Measurements from ENCODE around the gene DIPK1C. TPM values are rescaled to one million over a fixed set of nuclear protein-coding genes. Genes with fewer than 3 reads are reported as not detected.

Gene DIPK1C
- total RNA-seq, 1 donor from 2014 or later: not detected

DNA sequence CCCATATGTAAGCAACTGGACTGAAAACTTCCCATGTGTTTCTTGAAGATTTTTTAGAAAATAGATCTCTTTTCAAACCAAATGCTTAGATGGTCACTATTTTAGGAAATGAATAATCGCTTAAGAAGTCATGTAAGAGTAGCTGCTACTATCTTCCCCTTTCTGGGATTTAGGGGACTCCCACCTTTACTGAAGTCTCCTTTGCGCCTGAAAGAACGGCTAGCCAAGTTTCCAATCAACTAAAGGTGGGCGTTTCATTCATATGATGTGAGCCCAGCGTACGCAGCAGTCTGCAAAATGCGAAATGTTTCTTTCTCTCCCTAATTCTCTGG lies 1.1 kb downstream of the DIPK1C start:
- Mint-ChIP-seq H3K4me1 (ENCODE audit: low read depth) (no peaks in the 10 kb centered on the region), H3K27ac (no peak overlapping the region), H3K9me3 (no peaks in the 10 kb centered on the region), H3K36me3 (ENCODE audit: low read depth) (no peaks in the 10 kb centered on the region), H3K4me3 (no peak overlapping the region), H3K27me3 (ENCODE audit: insufficient read depth) (peaks cover 52% of the 10 kb centered on the region)
- intact Hi-C loops (cut with micrococcal nuclease): loop anchor here (5.0 kb wide), 1 partner anchor 81 kb away; no protein-coding TSS in a partner anchor
- no peak for DNase-seq (ENCODE audit: low spot score)

DNA sequence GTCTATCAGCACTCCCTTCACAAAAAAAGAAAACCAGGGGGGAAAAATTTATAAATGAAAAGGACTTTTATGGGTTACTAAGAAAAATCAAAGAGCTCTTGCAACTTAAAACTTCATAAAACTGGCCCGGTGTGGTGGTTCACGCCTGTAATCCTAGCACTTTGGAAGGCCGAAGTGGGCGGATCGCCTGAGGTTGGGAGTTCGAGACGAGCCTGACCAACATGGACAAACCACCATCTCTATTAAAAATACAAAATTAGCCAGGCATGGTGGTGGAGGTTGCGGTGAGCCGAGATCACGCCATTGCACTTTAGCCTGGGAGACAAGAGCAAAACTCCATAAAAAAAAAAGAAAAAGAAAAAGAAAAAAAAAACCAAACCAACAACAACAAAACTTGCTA lies 1.7 kb downstream of the DIPK1C start:
- H3K36me3 Mint-ChIP-seq (ENCODE audit: low read depth): no peaks in the 10 kb centered on the region
- no peaks in the 10 kb centered on the region for H3K4me1 Mint-ChIP-seq (ENCODE audit: low read depth)
- H3K27me3 Mint-ChIP-seq (ENCODE audit: insufficient read depth): peaks cover 49% of the 10 kb centered on the region
- no peak overlapping the region for H3K4me3 Mint-ChIP-seq
- no peaks in the 10 kb centered on the region for H3K9me3 Mint-ChIP-seq
- H3K27ac Mint-ChIP-seq: no peak overlapping the region
- DNase-seq (ENCODE audit: low spot score): no peak
- intact Hi-C loops (cut with micrococcal nuclease): loop anchor here (2.0 to 5.0 kb wide), 2 partner anchors 37 to 82 kb away; no protein-coding TSS in a partner anchor

DNA sequence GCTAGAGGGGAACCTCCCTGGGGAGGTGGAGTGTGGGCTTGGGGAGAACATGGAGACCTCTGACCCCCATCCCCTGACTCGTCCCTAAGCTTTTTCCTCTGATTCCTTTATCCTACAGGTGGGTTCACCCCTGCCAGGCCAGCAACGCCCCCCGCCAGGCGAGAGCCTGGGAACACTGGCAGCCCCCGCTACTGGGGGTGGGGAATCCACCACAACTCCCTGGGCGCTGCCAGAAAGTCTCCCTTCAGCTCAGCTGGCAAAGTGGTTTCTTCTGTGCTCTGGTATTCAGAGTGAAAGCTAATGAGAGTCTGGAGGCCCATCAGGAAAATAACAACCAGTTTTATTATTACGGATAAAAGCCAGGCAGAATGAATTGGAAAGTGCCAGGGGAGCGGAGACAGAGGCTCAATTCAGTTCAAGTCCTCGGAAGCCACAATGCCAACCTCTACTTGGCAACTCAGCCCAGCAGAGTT lies 2.8 kb downstream of the DIPK1C start:
- Mint-ChIP-seq H3K4me3 (no peak overlapping the region), H3K9me3 (no peaks in the 10 kb centered on the region), H3K4me1 (ENCODE audit: low read depth) (no peaks in the 10 kb centered on the region), H3K27me3 (ENCODE audit: insufficient read depth) (peaks cover 47% of the 10 kb centered on the region), H3K27ac (no peak overlapping the region), H3K36me3 (ENCODE audit: low read depth) (no peaks in the 10 kb centered on the region)
- intact Hi-C loops (cut with micrococcal nuclease): loop anchor here (2.0 kb wide), 1 partner anchor 38 kb away; no protein-coding TSS in a partner anchor
- no peak for DNase-seq (ENCODE audit: low spot score)

DNA sequence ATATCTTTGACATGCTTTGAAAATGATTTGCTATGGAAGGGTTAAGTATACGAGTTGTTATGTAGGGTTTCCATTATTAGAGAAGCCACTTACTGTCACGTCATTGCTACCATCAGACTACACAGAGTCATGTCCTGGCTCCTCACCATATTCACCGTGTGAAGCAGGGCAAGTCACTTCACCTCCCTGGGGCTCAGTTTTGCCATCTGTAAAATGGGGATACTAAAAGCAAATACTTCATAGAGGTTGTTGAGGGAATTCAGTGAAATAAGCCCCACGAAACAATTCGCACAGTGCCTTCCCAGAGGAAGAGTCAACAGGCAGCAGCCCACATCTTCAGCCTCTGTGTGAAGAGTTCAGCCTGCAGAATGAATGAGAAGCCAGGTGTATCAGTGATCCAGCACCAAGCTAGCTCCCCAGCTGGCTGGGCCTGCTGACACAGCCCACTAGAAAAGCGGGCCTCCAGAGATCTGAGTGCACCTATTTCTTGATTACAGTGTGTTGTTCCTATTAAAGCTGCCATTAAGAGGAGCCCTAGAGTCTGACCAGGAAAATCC lies 3.4 kb downstream of the DIPK1C start:
- DNase-seq (ENCODE audit: low spot score): no peak
- intact Hi-C loops (cut with micrococcal nuclease): loop anchor here (2.0 kb wide), 1 partner anchor 39 kb away; no protein-coding TSS in a partner anchor
- Mint-ChIP-seq H3K27me3 (ENCODE audit: insufficient read depth) (peaks cover 44% of the 10 kb centered on the region), H3K36me3 (ENCODE audit: low read depth) (no peaks in the 10 kb centered on the region), H3K9me3 (no peaks in the 10 kb centered on the region), H3K4me3 (no peak overlapping the region), H3K4me1 (ENCODE audit: low read depth) (no peaks in the 10 kb centered on the region), H3K27ac (no peak overlapping the region)

DNA sequence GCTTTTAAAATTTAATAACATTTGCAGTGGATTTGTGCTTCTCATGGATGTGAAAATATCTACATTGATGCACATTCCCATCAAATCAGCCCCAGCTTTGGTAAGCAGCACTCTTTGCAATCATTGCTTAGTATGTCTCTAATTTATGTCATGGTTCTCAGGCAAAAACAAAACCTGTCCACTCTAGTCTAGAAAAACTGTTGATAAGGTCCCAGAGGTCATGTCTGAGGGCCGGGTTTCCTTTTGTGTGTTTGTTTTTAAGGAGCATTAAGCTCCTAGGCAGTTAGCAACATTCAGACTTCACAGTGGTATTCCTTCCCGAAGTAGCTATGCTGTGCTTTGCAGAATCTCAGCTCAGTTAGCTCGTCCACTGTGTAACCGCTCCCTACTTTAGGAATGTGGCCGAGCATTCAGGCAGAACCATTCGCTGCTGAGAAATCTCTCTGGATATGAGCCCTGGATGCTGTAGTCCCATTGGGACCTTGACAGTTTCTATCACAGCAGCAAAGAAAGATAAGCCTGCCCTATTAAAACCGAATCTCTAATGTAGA lies 4.0 kb downstream of the DIPK1C start:
- H3K4me3 Mint-ChIP-seq: no peak overlapping the region
- DNase-seq (ENCODE audit: low spot score): no peak
- intact Hi-C loops (cut with micrococcal nuclease): no loop called here

DNA sequence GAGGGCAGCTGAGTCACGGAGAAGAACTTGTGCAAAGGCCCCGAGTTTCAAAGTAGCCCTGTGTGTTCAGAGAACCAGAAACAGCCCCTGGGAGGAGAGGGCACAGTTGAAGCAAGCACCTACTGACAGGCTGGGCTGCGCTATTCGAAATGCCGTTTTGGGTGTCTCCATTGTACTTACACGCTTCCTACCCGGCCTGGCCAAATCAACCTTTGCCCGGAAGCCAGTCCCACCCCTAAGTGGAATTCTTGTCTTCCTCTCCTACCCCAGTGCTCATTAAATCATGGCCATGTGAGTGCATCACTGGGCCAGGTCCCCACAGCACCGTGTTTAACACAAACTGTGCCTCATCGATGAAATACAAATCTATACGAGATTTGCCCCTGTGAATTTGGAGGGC lies 6.0 kb downstream of the DIPK1C start:
- no peak for DNase-seq (ENCODE audit: low spot score)
- Mint-ChIP-seq H3K36me3 (ENCODE audit: low read depth) (no peaks in the 10 kb centered on the region), H3K27ac (no peak overlapping the region), H3K27me3 (ENCODE audit: insufficient read depth) (peaks cover 32% of the 10 kb centered on the region), H3K4me1 (ENCODE audit: low read depth) (no peaks in the 10 kb centered on the region), H3K9me3 (no peaks in the 10 kb centered on the region), H3K4me3 (no peak overlapping the region)
- intact Hi-C loops (cut with micrococcal nuclease): no loop called here

More for the DNA sequence above, 4.0 kb downstream of the DIPK1C start:
- H3K4me1 Mint-ChIP-seq (ENCODE audit: low read depth): no peaks in the 10 kb centered on the region
- no peaks in the 10 kb centered on the region for H3K9me3 Mint-ChIP-seq
- no peaks in the 10 kb centered on the region for H3K36me3 Mint-ChIP-seq (ENCODE audit: low read depth)
- no peak overlapping the region for H3K27ac Mint-ChIP-seq
- H3K27me3 Mint-ChIP-seq (ENCODE audit: insufficient read depth): peaks cover 39% of the 10 kb centered on the region

DNA sequence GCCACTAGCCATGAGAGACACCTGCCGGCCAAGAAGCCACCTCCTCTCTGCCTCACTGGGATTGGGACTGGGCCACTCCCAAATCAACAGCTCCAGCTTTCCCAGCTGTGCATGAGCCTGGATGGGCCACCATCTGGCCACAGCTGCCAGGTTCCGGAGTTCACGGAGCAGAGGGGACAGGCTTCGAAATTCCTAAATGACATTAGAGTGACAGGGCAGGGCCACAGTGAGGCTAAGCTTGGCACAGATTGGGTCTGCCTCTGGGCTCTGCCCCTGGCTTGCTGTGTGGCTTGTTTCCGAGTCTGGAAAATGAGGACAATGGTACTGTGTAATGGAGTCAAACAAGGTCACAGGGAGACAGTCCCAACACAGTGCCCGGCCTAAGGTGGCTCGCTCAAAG lies 6.5 kb downstream of the DIPK1C start:
- DNase-seq (ENCODE audit: low spot score): no peak
- no peaks in the 10 kb centered on the region for H3K36me3 Mint-ChIP-seq (ENCODE audit: low read depth)
- no peaks in the 10 kb centered on the region for H3K4me1 Mint-ChIP-seq (ENCODE audit: low read depth)
- H3K27ac Mint-ChIP-seq: no peak overlapping the region
- H3K27me3 Mint-ChIP-seq (ENCODE audit: insufficient read depth): peaks cover 28% of the 10 kb centered on the region
- intact Hi-C loops (cut with micrococcal nuclease): no loop called here
- H3K9me3 Mint-ChIP-seq: no peaks in the 10 kb centered on the region
- no peak overlapping the region for H3K4me3 Mint-ChIP-seq

DNA sequence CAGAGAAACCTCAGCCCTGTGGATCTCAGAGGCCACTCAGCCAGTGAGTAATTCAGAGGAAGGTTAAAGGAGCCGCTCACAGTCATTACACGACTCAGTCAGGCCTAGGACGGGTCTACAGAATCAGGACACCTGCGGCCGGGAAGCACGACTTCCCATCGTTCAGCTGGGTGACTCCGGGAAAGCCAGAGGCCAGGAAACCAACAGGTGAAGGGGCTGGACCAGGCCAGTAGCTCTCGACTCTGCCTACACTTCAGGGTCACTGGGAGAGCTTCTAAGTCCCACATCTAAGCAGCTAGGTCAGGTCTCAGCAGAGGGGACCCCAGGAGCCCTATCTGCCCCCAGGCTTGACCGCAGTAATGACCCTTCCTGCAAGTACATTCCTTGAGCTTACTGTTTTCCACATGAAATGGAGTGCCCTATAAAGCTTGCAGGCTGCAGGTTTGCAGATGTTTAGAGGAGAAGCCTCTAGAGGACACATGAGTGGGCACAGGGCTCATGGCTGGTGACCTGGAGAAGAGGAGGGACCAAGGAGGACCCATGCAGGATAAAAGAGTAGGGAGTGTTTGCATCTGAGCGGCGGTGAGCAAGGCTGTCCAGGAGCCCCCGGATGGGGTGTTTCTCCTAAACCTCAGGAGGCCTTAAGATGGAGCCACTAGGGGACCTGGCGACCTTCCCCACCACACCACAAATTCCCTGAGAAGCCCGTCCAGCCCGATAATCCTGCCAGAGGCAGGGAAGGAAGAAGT lies 9.5 kb downstream of the DIPK1C start:
- no peak for DNase-seq (ENCODE audit: low spot score)
- H3K27ac Mint-ChIP-seq: no peak overlapping the region
- intact Hi-C loops (cut with micrococcal nuclease): no loop called here
- no peak overlapping the region for H3K4me3 Mint-ChIP-seq
- no peaks in the 10 kb centered on the region for H3K9me3 Mint-ChIP-seq
- peaks cover 10% of the 10 kb centered on the region for H3K27me3 Mint-ChIP-seq (ENCODE audit: insufficient read depth)
- H3K4me1 Mint-ChIP-seq (ENCODE audit: low read depth): no peaks in the 10 kb centered on the region
- H3K36me3 Mint-ChIP-seq (ENCODE audit: low read depth): no peaks in the 10 kb centered on the region

DNA sequence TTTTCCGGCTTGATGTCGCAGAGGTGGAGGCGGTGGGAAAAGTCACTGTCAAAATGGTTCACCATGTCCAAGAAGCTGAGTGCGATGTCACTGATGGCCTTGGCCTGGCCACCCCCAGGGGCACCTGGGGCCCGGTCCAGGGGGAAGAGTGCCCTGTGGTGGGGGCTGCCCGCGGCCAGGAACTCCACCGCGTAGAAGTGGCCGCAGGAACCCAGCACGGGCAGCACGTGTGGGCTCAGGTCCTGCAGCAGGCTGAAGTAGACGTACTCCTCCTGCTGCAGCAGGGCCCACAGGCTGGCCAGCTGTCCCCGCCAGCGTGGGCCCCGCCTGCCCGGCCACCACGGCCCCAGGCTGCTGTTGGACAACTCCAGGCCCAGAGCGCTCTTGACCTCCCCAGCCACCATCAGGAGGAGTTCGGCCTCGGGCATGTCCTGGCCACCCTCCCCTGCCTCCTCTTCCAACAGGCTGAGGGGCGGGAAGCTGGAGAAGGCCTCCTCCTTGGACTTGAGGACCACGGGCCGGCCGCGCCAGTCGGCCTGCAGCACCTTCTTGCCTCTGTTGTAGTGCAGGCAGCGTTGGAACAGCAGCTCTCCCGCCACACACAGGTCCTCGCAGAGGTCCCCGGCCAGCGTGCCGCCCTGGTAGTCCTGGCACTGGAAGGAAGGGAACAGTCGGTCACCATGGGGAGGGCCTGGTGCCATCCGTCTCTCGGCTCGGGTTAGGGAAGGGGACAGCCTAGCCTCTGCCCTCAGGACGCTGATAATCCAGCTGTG lies 10.3 kb downstream of the DIPK1C start:
- Mint-ChIP-seq H3K4me1 (ENCODE audit: low read depth) (no peaks in the 10 kb centered on the region), H3K36me3 (ENCODE audit: low read depth) (no peaks in the 10 kb centered on the region), H3K27ac (no peak overlapping the region), H3K27me3 (ENCODE audit: insufficient read depth) (peaks cover 10% of the 10 kb centered on the region), H3K4me3 (no peak overlapping the region), H3K9me3 (no peaks in the 10 kb centered on the region)
- intact Hi-C loops (cut with micrococcal nuclease): no loop called here
- no peak for DNase-seq (ENCODE audit: low spot score)

DNA sequence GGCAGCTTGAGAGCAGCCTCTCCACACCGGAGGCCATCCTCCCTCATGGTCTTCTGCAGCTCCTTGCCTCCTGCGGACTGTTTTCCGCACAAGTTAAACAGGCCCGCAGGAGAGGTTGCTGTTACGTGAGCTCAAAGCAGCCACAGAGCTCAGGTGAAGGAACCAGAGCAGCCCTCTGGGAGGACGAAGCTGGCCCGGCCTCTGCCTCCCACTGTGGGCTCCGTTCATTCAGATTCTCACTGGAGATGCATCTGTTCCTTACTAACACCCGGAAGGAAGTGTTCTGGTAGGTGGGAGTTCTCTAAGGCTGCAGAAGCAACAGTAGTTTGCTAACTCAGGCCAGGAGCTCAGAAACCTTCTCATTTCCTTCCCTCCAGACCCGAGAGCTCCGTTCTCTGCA lies 10.9 kb downstream of the DIPK1C start:
- Mint-ChIP-seq H3K27ac (no peak overlapping the region), H3K4me3 (no peak overlapping the region), H3K9me3 (no peaks in the 10 kb centered on the region), H3K4me1 (ENCODE audit: low read depth) (no peaks in the 10 kb centered on the region), H3K27me3 (ENCODE audit: insufficient read depth) (peaks cover 8% of the 10 kb centered on the region), H3K36me3 (ENCODE audit: low read depth) (no peaks in the 10 kb centered on the region)
- intact Hi-C loops (cut with micrococcal nuclease): no loop called here
- no peak for DNase-seq (ENCODE audit: low spot score)

DNA sequence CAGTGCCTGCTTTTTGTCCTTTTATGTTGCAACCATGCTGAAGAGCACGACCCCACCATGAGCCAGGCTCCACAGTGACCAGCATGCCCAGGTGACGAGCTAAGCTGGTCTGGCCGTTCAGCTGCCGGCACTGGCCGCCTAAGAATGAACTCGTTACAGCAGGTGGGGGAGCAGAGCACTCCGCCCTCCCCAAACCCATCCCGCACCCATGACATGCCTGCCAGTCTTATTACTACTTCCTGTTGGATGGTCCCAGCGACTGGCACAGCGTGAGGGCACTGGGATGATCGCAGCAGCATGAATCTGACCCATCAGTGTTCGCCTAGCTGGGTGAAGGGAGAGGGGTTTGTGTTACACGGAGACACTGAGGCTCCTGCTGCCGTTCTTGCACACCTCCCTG lies 11.5 kb downstream of the DIPK1C start:
- no peaks in the 10 kb centered on the region for H3K4me1 Mint-ChIP-seq (ENCODE audit: low read depth)
- H3K4me3 Mint-ChIP-seq: no peak overlapping the region
- peaks cover 5% of the 10 kb centered on the region for H3K27me3 Mint-ChIP-seq (ENCODE audit: insufficient read depth)
- no peak overlapping the region for H3K27ac Mint-ChIP-seq
- intact Hi-C loops (cut with micrococcal nuclease): no loop called here
- H3K9me3 Mint-ChIP-seq: no peaks in the 10 kb centered on the region
- no peak for DNase-seq (ENCODE audit: low spot score)
- H3K36me3 Mint-ChIP-seq (ENCODE audit: low read depth): no peaks in the 10 kb centered on the region

DNA sequence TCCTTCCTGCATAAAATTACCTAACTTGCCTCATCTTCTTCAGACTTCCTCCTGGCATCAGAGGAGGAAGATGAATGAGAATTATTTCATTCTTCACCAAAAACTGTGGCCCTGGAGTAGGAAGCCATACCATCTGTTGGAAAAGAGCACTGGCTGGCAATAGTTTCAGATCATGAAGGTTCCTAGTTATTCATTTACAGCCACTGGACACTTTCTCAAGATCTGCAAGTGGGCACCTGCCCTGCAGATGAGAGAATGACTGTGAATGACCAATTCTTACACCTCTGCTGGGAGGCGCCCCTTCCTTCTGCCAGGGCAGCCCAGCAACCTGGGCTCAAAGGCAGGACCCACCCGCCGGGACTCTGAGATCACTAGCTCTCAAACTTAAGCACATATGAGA lies 13.0 kb downstream of the DIPK1C start:
- no peak for DNase-seq (ENCODE audit: low spot score)
- no peaks in the 10 kb centered on the region for H3K36me3 Mint-ChIP-seq (ENCODE audit: low read depth)
- no peak overlapping the region for H3K4me3 Mint-ChIP-seq
- H3K27me3 Mint-ChIP-seq (ENCODE audit: insufficient read depth): peaks cover 4% of the 10 kb centered on the region
- intact Hi-C loops (cut with micrococcal nuclease): no loop called here
- H3K27ac Mint-ChIP-seq: no peak overlapping the region
- no peaks in the 10 kb centered on the region for H3K9me3 Mint-ChIP-seq
- no peaks in the 10 kb centered on the region for H3K4me1 Mint-ChIP-seq (ENCODE audit: low read depth)
